Sigmoid colon (tissue), 4 donors: ENCODE measurements around the gene PHKG2.

Source experiments
- CTCF ChIP-seq, 4 experiments: fragments of 450-650 bp in 3 of 4; fragments of 200-600 bp in 1 of 4; IDR thresholded peaks; one replicate each; pipeline ENCODE4 v1.5.1; 2016 to 2019; ENCODE audit warnings: antibody characterized with exemption in 4 of 4, mild to moderate bottlenecking in 3 of 4, moderate library complexity in 2 of 4
- POLR2A ChIP-seq, 2 donors: fragments of 450-650 bp; IDR thresholded peaks; one replicate each; pipeline ENCODE4 v1.6.1; 2016; ENCODE audit warnings: antibody characterized with exemption in 2 of 2, mild to moderate bottlenecking in 2 of 2, moderate library complexity in 2 of 2
- POLR2AphosphoS5 ChIP-seq, 4 donors: sonication (generic); formaldehyde crosslinking; IDR thresholded peaks; one replicate each; pipeline ENCODE4 v1.6.1; 2017; ENCODE audit warnings: antibody characterized with exemption in 4 of 4

DNA sequence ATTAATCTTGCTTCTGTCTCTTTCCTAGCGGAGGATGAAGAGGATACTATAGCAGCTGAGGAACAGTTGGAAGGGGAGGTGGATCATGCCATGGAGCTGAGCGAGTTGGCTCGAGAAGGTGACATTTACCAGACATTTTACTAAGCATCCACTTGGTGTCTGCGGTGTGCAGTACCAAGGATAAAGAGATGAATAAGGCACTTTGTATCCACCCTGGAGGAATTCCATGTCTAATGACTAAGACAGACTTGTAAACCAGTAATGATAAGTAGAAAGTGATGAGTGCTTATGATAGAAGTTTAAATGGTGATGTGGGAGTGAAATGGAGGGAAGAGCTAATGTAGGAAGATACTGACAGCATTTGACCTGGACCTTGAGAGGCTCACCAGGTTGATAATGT, 37.3 kb upstream of the PHKG2 start:
- TF ChIP-seq CTCF (IDR thresholded peaks at IDR 0.05): no peak
- no peak for TF ChIP-seq POLR2AphosphoS5 (IDR thresholded peaks at IDR 0.05)
- TF ChIP-seq POLR2A (IDR thresholded peaks at IDR 0.05): no peak
